ENCODE results near the gene PFKFB4. TPM values are rescaled to one million over a fixed set of nuclear protein-coding genes. Genes with fewer than 3 reads are reported as not detected.

Gene PFKFB4
- under 1 TPM; 0.65 to 0.92 (median 0.78) TPM for total RNA-seq

GRCh38 chr3:48556796-48557626 is at the start of gene PFKFB4:
PFKFB4 (minus strand) TSS chr3:48556803; CDS start chr3:48556777, 26 bp downstream.
- Mint-ChIP-seq H3K36me3 (ENCODE audit: insufficient read depth) (no peaks in the 10 kb centered on the region), H3K27me3 (ENCODE audit: low read depth) (no peaks in the 10 kb centered on the region), H3K9me3 (no peaks in the 10 kb centered on the region), H3K4me3 (peak within 1 kb of the TSS; percentile 80), H3K4me1 (ENCODE audit: low read depth) (peaks cover 17% of the 10 kb centered on the region)
- ATAC-seq (peak; percentile 92 to 94), DNase-seq (peak; percentile 98)

- DNase-seq (no peak), ATAC-seq (no peak)
- no peaks in the 10 kb centered on the region for H3K9me3 Mint-ChIP-seq
- no peak overlapping the region for H3K4me3 Mint-ChIP-seq
- peaks cover 23% of the 10 kb centered on the region for H3K36me3 Mint-ChIP-seq (ENCODE audit: insufficient read depth)
- H3K27me3 Mint-ChIP-seq (ENCODE audit: low read depth): no peaks in the 10 kb centered on the region
- H3K4me1 Mint-ChIP-seq (ENCODE audit: low read depth): no peaks in the 10 kb centered on the region
These were observed 45.0 kb upstream of the PFKFB4 start for GRCh38 chr3:48601622-48601994.

- H3K36me3 Mint-ChIP-seq (ENCODE audit: insufficient read depth): peaks cover 23% of the 10 kb centered on the region
- no peak for ATAC-seq
- no peak for DNase-seq
- no peaks in the 10 kb centered on the region for H3K9me3 Mint-ChIP-seq
- H3K27me3 Mint-ChIP-seq (ENCODE audit: low read depth): peaks cover 4% of the 10 kb centered on the region
- no peak overlapping the region for H3K4me3 Mint-ChIP-seq
- H3K4me1 Mint-ChIP-seq (ENCODE audit: low read depth): no peaks in the 10 kb centered on the region
These were observed 44.4 kb upstream of the PFKFB4 start for GRCh38 chr3:48600711-48601621.

GRCh38 chr3:48599509-48600285 is 43.1 kb upstream of the PFKFB4 start:
- Mint-ChIP-seq H3K9me3 (no peaks in the 10 kb centered on the region), H3K36me3 (ENCODE audit: insufficient read depth) (peaks cover 22% of the 10 kb centered on the region), H3K4me1 (ENCODE audit: low read depth) (no peaks in the 10 kb centered on the region), H3K27me3 (ENCODE audit: low read depth) (peaks cover 8% of the 10 kb centered on the region), H3K4me3 (no peak overlapping the region)
- ATAC-seq: no peak
- no peak for DNase-seq

- Mint-ChIP-seq H3K9me3 (no peaks in the 10 kb centered on the region), H3K27me3 (ENCODE audit: low read depth) (peaks cover 14% of the 10 kb centered on the region), H3K4me1 (ENCODE audit: low read depth) (peaks cover 6% of the 10 kb centered on the region), H3K4me3 (no peak overlapping the region), H3K36me3 (ENCODE audit: insufficient read depth) (peaks cover 16% of the 10 kb centered on the region)
- no peak for DNase-seq
- no peak for ATAC-seq
These were observed 42.5 kb upstream of the PFKFB4 start for GRCh38 chr3:48599077-48599501.

- ATAC-seq (no peak), DNase-seq (no peak)
- Mint-ChIP-seq H3K4me1 (ENCODE audit: low read depth) (peaks cover 6% of the 10 kb centered on the region), H3K4me3 (no peak overlapping the region), H3K27me3 (ENCODE audit: low read depth) (peaks cover 18% of the 10 kb centered on the region), H3K36me3 (ENCODE audit: insufficient read depth) (peaks cover 13% of the 10 kb centered on the region), H3K9me3 (no peaks in the 10 kb centered on the region)
These were observed 41.9 kb upstream of the PFKFB4 start for GRCh38 chr3:48598323-48599076.

GRCh38 chr3:48597408-48597800 is 40.8 kb upstream of the PFKFB4 start:
- Mint-ChIP-seq H3K4me1 (ENCODE audit: low read depth) (peaks cover 6% of the 10 kb centered on the region), H3K36me3 (ENCODE audit: insufficient read depth) (peaks cover 8% of the 10 kb centered on the region), H3K27me3 (ENCODE audit: low read depth) (peaks cover 28% of the 10 kb centered on the region), H3K4me3 (no peak overlapping the region), H3K9me3 (no peaks in the 10 kb centered on the region)
- ATAC-seq: no peak
- no peak for DNase-seq

GRCh38 chr3:48596676-48597407 is 40.2 kb upstream of the PFKFB4 start:
- Mint-ChIP-seq H3K27me3 (ENCODE audit: low read depth) (peaks cover 31% of the 10 kb centered on the region), H3K36me3 (ENCODE audit: insufficient read depth) (peaks cover 7% of the 10 kb centered on the region)

GRCh38 chr3:48596157-48596556 is 39.6 kb upstream of the PFKFB4 start:
- Mint-ChIP-seq H3K4me3 (no peak overlapping the region), H3K36me3 (ENCODE audit: insufficient read depth) (peaks cover 7% of the 10 kb centered on the region), H3K4me1 (ENCODE audit: low read depth) (peaks cover 6% of the 10 kb centered on the region), H3K27me3 (ENCODE audit: low read depth) (peaks cover 32% of the 10 kb centered on the region), H3K9me3 (no peaks in the 10 kb centered on the region)
- ATAC-seq (no peak), DNase-seq (no peak)

More at GRCh38 chr3:48596676-48597407, 40.2 kb upstream of the PFKFB4 start:
- Mint-ChIP-seq H3K4me1 (ENCODE audit: low read depth) (peaks cover 6% of the 10 kb centered on the region), H3K4me3 (no peak overlapping the region), H3K9me3 (no peaks in the 10 kb centered on the region)
- no peak for ATAC-seq
- no peak for DNase-seq

GRCh38 chr3:48595526-48596121 is 39.0 kb upstream of the PFKFB4 start:
- no peak overlapping the region for H3K4me3 Mint-ChIP-seq
- DNase-seq: no peak
- peak; percentile 16 for ATAC-seq
- H3K27me3 Mint-ChIP-seq (ENCODE audit: low read depth): peaks cover 36% of the 10 kb centered on the region
- no peaks in the 10 kb centered on the region for H3K9me3 Mint-ChIP-seq
- peaks cover 1% of the 10 kb centered on the region for H3K36me3 Mint-ChIP-seq (ENCODE audit: insufficient read depth)
- H3K4me1 Mint-ChIP-seq (ENCODE audit: low read depth): peaks cover 6% of the 10 kb centered on the region

GRCh38 chr3:48595075-48595525 is 38.5 kb upstream of the PFKFB4 start, which contains the start of gene COL7A1:
COL7A1 (minus strand) TSS chr3:48595329; CDS start chr3:48595159, 170 bp downstream.
- Mint-ChIP-seq H3K36me3 (ENCODE audit: insufficient read depth) (no peaks in the 10 kb centered on the region), H3K27me3 (ENCODE audit: low read depth) (peaks cover 36% of the 10 kb centered on the region), H3K4me3 (no peak within 1 kb of the TSS), H3K4me1 (ENCODE audit: low read depth) (peaks cover 6% of the 10 kb centered on the region), H3K9me3 (no peaks in the 10 kb centered on the region)
- no peak for DNase-seq
- peak; percentile 21 to 25 for ATAC-seq

GRCh38 chr3:48594417-48595049 is 37.9 kb upstream of the PFKFB4 start:
- no peaks in the 10 kb centered on the region for H3K36me3 Mint-ChIP-seq (ENCODE audit: insufficient read depth)
- ATAC-seq: no peak
- no peak overlapping the region for H3K4me3 Mint-ChIP-seq
- DNase-seq: no peak
- H3K4me1 Mint-ChIP-seq (ENCODE audit: low read depth): peaks cover 6% of the 10 kb centered on the region
- H3K9me3 Mint-ChIP-seq: no peaks in the 10 kb centered on the region
- peaks cover 40% of the 10 kb centered on the region for H3K27me3 Mint-ChIP-seq (ENCODE audit: low read depth)

All from activated T-cell treated with anti-CD3 and anti-CD28 coated beads, Interleukin-2, amount 50 U/mL, for 4 hours (primary cell).